Lung microvascular endothelial cell (primary cell): Measurements from ENCODE around the gene TTYH2. TPM values are rescaled to one million over a fixed set of nuclear protein-coding genes. Genes with fewer than 3 reads are reported as not detected.
A peak's percentile ranks its signal among the peaks of the same experiment; 100 is the strongest.
"Not testable (repeated sequence)": the region's sequence is repeated elsewhere in the genome, so short reads cannot be mapped to it uniquely, and the experiment has no call there.

Source experiments
- DNase-seq, 2 donors: peaks; one replicate each; pipeline versions ENCODE4 v3.0.0 to v3.0.0-alpha.2; 2010; ENCODE audit warnings: low read depth in 2 of 2
- total RNA-seq: library from RNA; depleted of rRNA; stranded (reverse); fragments of >200 nt; gene quantifications from 2 replicates; pipeline ENCODE4 v1.2.1, GENCODE V29; 2014

The TTYH2 gene
- total RNA-seq, 1 donor from 2014 or later: 0.40 TPM

- no peak for DNase-seq
Observed at GRCh38 chr17:74260525-74260850, 47.1 kb downstream of the TTYH2 start.

GRCh38 chr17:74262601-74263000 lies 49.2 kb downstream of the TTYH2 start:
- DNase-seq: no peak

GRCh38 chr17:74267054-74267453 lies 53.7 kb downstream of the TTYH2 start:
- DNase-seq: not testable (repeated sequence)

GRCh38 chr17:74267579-74267978 lies 54.2 kb downstream of the TTYH2 start:
- DNase-seq: no peak

- no peak for DNase-seq
Observed at GRCh38 chr17:74267987-74268499, 54.7 kb downstream of the TTYH2 start.

GRCh38 chr17:74268558-74268957 lies 55.2 kb downstream of the TTYH2 start:
- no peak for DNase-seq

GRCh38 chr17:74270333-74270732 lies 57.0 kb downstream of the TTYH2 start:
- DNase-seq: no peak

GRCh38 chr17:74271281-74271680 lies 57.9 kb downstream of the TTYH2 start:
- DNase-seq: no peak

GRCh38 chr17:74271901-74272561 lies 58.7 kb downstream of the TTYH2 start:
- DNase-seq: no peak

GRCh38 chr17:74272731-74273201 lies 59.4 kb downstream of the TTYH2 start:
- DNase-seq: no peak

GRCh38 chr17:74274060-74274708 lies 60.8 kb downstream of the TTYH2 start, which contains the start of gene DNAI2:
Gene DNAI2, plus strand, starts transcription at chr17:74274234. Its CDS starts 7,584 bp downstream, at chr17:74281818.
- peak in 1 of 2 donors; percentile 17 for DNase-seq

GRCh38 chr17:74274709-74275340 lies 61.5 kb downstream of the TTYH2 start:
- no peak for DNase-seq

- DNase-seq: no peak
Observed at GRCh38 chr17:74276051-74276476, 62.7 kb downstream of the TTYH2 start.

- no peak for DNase-seq
Observed at GRCh38 chr17:74276541-74277009, 63.2 kb downstream of the TTYH2 start.

- no peak for DNase-seq
Observed at GRCh38 chr17:74277935-74278334, 64.6 kb downstream of the TTYH2 start.

GRCh38 chr17:74279617-74280016 lies 66.2 kb downstream of the TTYH2 start:
- DNase-seq: not testable (repeated sequence)

- DNase-seq: no peak
Observed at GRCh38 chr17:74280093-74280513, 66.7 kb downstream of the TTYH2 start.

- no peak for DNase-seq
Observed at GRCh38 chr17:74281799-74282198, 68.4 kb downstream of the TTYH2 start.

GRCh38 chr17:74282274-74282586 lies 68.9 kb downstream of the TTYH2 start:
- DNase-seq: not testable (repeated sequence)

- DNase-seq: no peak
Observed at GRCh38 chr17:74282587-74283370, 69.4 kb downstream of the TTYH2 start.

GRCh38 chr17:74283371-74283673 lies 70.0 kb downstream of the TTYH2 start:
- DNase-seq: no peak
